ENCODE measurements around the gene CABP1. TPM values are rescaled to one million over a fixed set of nuclear protein-coding genes. Genes with fewer than 3 reads are reported as not detected.

Gene CABP1
- total and polyA plus RNA-seq, 2 of the 13 experiments (the other 11 are each of a cell fraction or from before 2014, with no cell fraction given): not detected

GRCh38 chr12:120698665-120699064, 58.2 kb downstream of the CABP1 start:
- ChIA-PET POLR2A (no interaction called here), CTCF (ENCODE audit: low intra/inter-chr PET ratio, low total read pairs) (no interaction called here)
- TF ChIP-seq PAX8 (CRISPR knock-in tag; IDR thresholded peaks at IDR 0.05; ENCODE audit: borderline replicate concordance) (no peak), MEIS2 (CRISPR knock-in tag; IDR thresholded peaks at IDR 0.05) (no peak), DNMT1 (CRISPR knock-in tag; IDR thresholded peaks at IDR 0.05) (no peak), ZNF543 (CRISPR knock-in tag; IDR thresholded peaks at IDR 0.05) (no peak), GFI1 (CRISPR knock-in tag; IDR thresholded peaks at IDR 0.05; ENCODE audit: borderline replicate concordance) (no peak), ZNF234 (CRISPR knock-in tag; conservative IDR thresholded peaks at IDR 0.05) (no peak), NFRKB (IDR thresholded peaks at IDR 0.05) (no peak), HOXD1 (CRISPR knock-in tag; IDR thresholded peaks at IDR 0.05) (no peak), ZMYM2 (CRISPR knock-in tag; IDR thresholded peaks at IDR 0.05) (no peak), ZNF749 (CRISPR knock-in tag; IDR thresholded peaks at IDR 0.05; ENCODE audit: borderline replicate concordance) (no peak), MTA3 (CRISPR knock-in tag; IDR thresholded peaks at IDR 0.05) (no peak), NAIF1 (CRISPR knock-in tag; IDR thresholded peaks at IDR 0.05; ENCODE audit: borderline replicate concordance) (no peak), ZNF746 (CRISPR knock-in tag; IDR thresholded peaks at IDR 0.05) (no peak), THAP9 (CRISPR knock-in tag; IDR thresholded peaks at IDR 0.05; ENCODE audit: borderline replicate concordance) (no peak), ZNF510 (CRISPR knock-in tag; IDR thresholded peaks at IDR 0.05; ENCODE audit: low read depth) (no peak), ZKSCAN1 (IDR thresholded peaks at IDR 0.05; ENCODE audit: low read length) (no peak), BORCS8-MEF2B (CRISPR knock-in tag; IDR thresholded peaks at IDR 0.05) (no peak), ZNF143 (CRISPR knock-in tag; IDR thresholded peaks at IDR 0.05) (no peak), DNMT3B (CRISPR knock-in tag; conservative IDR thresholded peaks at IDR 0.05) (no peak)
- Histone ChIP-seq H3K36me3 (replicated peaks in 1 of 2; ENCODE audit: control insufficient read depth in 1 of 2, insufficient read depth in 2 of 2, low read length in 2 of 2) (peaks cover 45 to 83% of the 10 kb centered on the region in 2 experiments), H3K4me3 (replicated peaks in 1 of 3; ENCODE audit: insufficient read depth in 1 of 3, low read depth in 2 of 3, low read length in 3 of 3) (no peak overlapping the region), H3K9ac (ENCODE audit: insufficient read depth, low read depth, low read length) (no peak overlapping the region), H3K4me2 (ENCODE audit: low read depth, low read length) (no peak overlapping the region), H3K4me1 (ENCODE audit: insufficient read depth, low read length) (peaks cover 20% of the 10 kb centered on the region), H4K20me1 (ENCODE audit: insufficient read depth, low read length) (peaks cover 6% of the 10 kb centered on the region; the same call in 1 of the 2 replicates), H3K79me2 (ENCODE audit: insufficient read depth, low read length) (peaks cover 17% of the 10 kb centered on the region), H2AFZ (ENCODE audit: low read length) (no peak overlapping the region), H3K27ac (ENCODE audit: extremely low read length, insufficient read depth, low read length) (no peak overlapping the region), H3K27me3 (ENCODE audit: control insufficient read depth in 1 of 2, insufficient read depth in 2 of 2, low read length in 2 of 2) (no peaks in the 10 kb centered on the region), H3K9me3 (ENCODE audit: low read length) (no peaks in the 10 kb centered on the region)
- 97% methylated on average over 3 of the region's 3 CpGs for WGBS (ENCODE audit: low lambda C conversion rate)
- no TSS peak for BruUV-seq (replicated peaks)
- FAIRE-seq (no peak), ATAC-seq (no peak), DNase-seq (ENCODE audit: low spot score) (no peak)
- in situ Hi-C loops (cut with HindIII; ENCODE audit: extremely low pct_ligation_motif_present, low pct_unique_long_range_greater_than_20kb): no loop called here
- intact Hi-C loops (cut with micrococcal nuclease; ENCODE audit: unreplicated experiment): no loop called here
